GM12878 (cell line): ENCODE results near the gene NRK. TPM values are rescaled to one million over a fixed set of nuclear protein-coding genes. Genes with fewer than 3 reads are reported as not detected.

Source experiments
- ATAC-seq: fragments of 200-7000 bp; cut with Tn5 transposase; 3 replicates; pipeline ENCODE4 v1.9.1; 2020; ENCODE audit warnings: mild to moderate bottlenecking, moderate library complexity
- BruUV-seq: library from RNA; stranded (reverse); fragments of 400-500 nt; replicated peaks from 2 replicates; lab custom pipeline; 2021; lab: Mats Ljungman, UMichigan
- CTCF ChIA-PET: fragments of 300-600 bp; sonication (Branson Sonifier 250); formaldehyde crosslinking; extraction: SDS; loops from one replicate; lab custom pipeline; 2021; ENCODE audit warnings: inconsistent platforms; lab: Yijun Ruan, JAX
- POLR2A ChIA-PET: fragments of 350-600 bp; formaldehyde crosslinking; extraction: SDS; loops from one replicate; lab custom pipeline; 2021; ENCODE audit warnings: inconsistent platforms; lab: Charles Lee
- RAD21 ChIA-PET: fragments of 300-600 bp; sonication (Branson Sonifier 250); formaldehyde crosslinking; loops from one replicate; lab custom pipeline; 2023; ENCODE audit warnings: antibody characterized with exemption; ENCODE audit not compliant: unreplicated experiment; lab: Charles Lee
- SMC1A ChIA-PET: fragments of 300-600 bp; sonication (Branson Sonifier 250); formaldehyde crosslinking; loops from one replicate; lab custom pipeline; 2023; ENCODE audit not compliant: unreplicated experiment, uncharacterized antibody; lab: Charles Lee
- DNase-seq: peaks from one replicate; pipeline ENCODE4 v3.0.0-alpha.2; 2011; ENCODE audit warnings: low read depth, low spot score
- FAIRE-seq: peaks from 3 replicates; lab custom pipeline; 2011; peaks lifted over from hg19 to GRCh38; lab: Jason Lieb, UNC
- H2AFZ ChIP-seq: 2 replicates; pipeline ENCODE4 v1.6.0; 2011; ENCODE audit warnings: low read depth, low read length, control low read depth; ENCODE audit not compliant: control insufficient read depth
- H3K27ac ChIP-seq: 2 replicates; pipeline ENCODE4 v1.5.1; 2011; ENCODE audit warnings: control low read depth; ENCODE audit not compliant: control insufficient read depth, insufficient read depth
- H3K27me3 ChIP-seq, 2 experiments: replicated peaks in 1 of 2; 2 replicates each; pipeline versions ENCODE4 v1.6.0 to v1.6.1; 2011; ENCODE audit warnings: low read length in 1 of 2; ENCODE audit not compliant: control insufficient read depth in 2 of 2, insufficient read depth in 2 of 2
- H3K36me3 ChIP-seq, 2 experiments: 2 replicates each; pipeline ENCODE4 v1.5.1; 2011; ENCODE audit warnings: low read length in 1 of 2; ENCODE audit not compliant: control insufficient read depth in 2 of 2, insufficient read depth in 2 of 2
- H3K4me1 ChIP-seq: 2 replicates; pipeline ENCODE4 v1.6.1; 2011; ENCODE audit warnings: mild to moderate bottlenecking, low read length, moderate library complexity, mixed read lengths; ENCODE audit not compliant: control insufficient read depth, insufficient read depth
- H3K4me2 ChIP-seq: 2 replicates; pipeline ENCODE4 v1.6.0; 2011; ENCODE audit warnings: control low read depth; ENCODE audit not compliant: control insufficient read depth, insufficient read depth
- H3K4me3 ChIP-seq: fragments of 200-600 bp; sonication (generic); 2 replicates; pipeline ENCODE4 v1.5.1; 2016
- H3K79me2 ChIP-seq: 2 replicates; pipeline ENCODE4 v1.6.0; 2011; ENCODE audit warnings: low read length; ENCODE audit not compliant: control insufficient read depth, insufficient read depth
- H3K9ac ChIP-seq: 2 replicates; pipeline ENCODE4 v1.8.0; 2011; ENCODE audit warnings: low read length, control low read depth, mixed read lengths; ENCODE audit not compliant: control insufficient read depth, insufficient read depth
- H3K9me3 ChIP-seq: replicated peaks from 3 replicates; pipeline ENCODE4 v1.5.1; 2011; ENCODE audit warnings: mild to moderate bottlenecking, low read length; ENCODE audit not compliant: control insufficient read depth, insufficient read depth
- H4K20me1 ChIP-seq: 2 replicates; pipeline ENCODE4 v1.6.0; 2011; ENCODE audit not compliant: control insufficient read depth, insufficient read depth
- CREM ChIP-seq: IDR thresholded peaks from 2 replicates; pipeline ENCODE4 v1.6.1; 2014; ENCODE audit warnings: antibody characterized with exemption, low read depth
- HDAC2 ChIP-seq: fragments of 200-600 bp; sonication (generic); IDR thresholded peaks from 2 replicates; pipeline ENCODE4 v1.6.1; 2017
- NKRF ChIP-seq: fragments of 450-650 bp; conservative IDR thresholded peaks from 2 replicates; pipeline ENCODE4 v1.6.1; 2017; ENCODE audit warnings: mild to moderate bottlenecking, moderate library complexity
- SMARCA5 ChIP-seq: fragments of 450-650 bp; IDR thresholded peaks from 2 replicates; pipeline ENCODE4 v1.6.1; 2017; ENCODE audit warnings: mild to moderate bottlenecking
- TCF3 ChIP-seq: IDR thresholded peaks from 2 replicates; pipeline ENCODE4 v1.6.1; 2012; ENCODE audit warnings: low read depth, mild to moderate bottlenecking, low read length, borderline replicate concordance; ENCODE audit not compliant: insufficient read depth
- ZBTB4 ChIP-seq: fragments of 450-650 bp; formaldehyde crosslinking; IDR thresholded peaks from 2 replicates; pipeline ENCODE4 v1.4.0; 2022; ENCODE audit warnings: mild to moderate bottlenecking, moderate library complexity
- ZBTB40 ChIP-seq: fragments of 450-650 bp; IDR thresholded peaks from 2 replicates; pipeline ENCODE4 v1.6.1; 2016; ENCODE audit warnings: mild to moderate bottlenecking, moderate library complexity, borderline replicate concordance
- WGBS: methylation state at CpG from one replicate; pipeline ENCODE4 v1.1.6; 2016; ENCODE audit warnings: low lambda C conversion rate; ENCODE audit not compliant: insufficient replicate concordance, insufficient coverage; ENCODE audit errors: missing lambda C conversion rate; 5-methylcytosine and 5-hydroxymethylcytosine counted together
- in situ Hi-C: fragments of 300-500 bp; cut with MboI; formaldehyde crosslinking; loops from 9 replicates; pipeline ENCODE4 v1.14.3; 2018; ENCODE audit warnings: mixed read lengths
- intact Hi-C: fragments of 100-400 bp; cut with micrococcal nuclease; formaldehyde crosslinking; loops from one replicate; pipeline ENCODE4 v1.14.2; 2022; ENCODE audit not compliant: unreplicated experiment
- polyA plus RNA-seq, 11 experiments: library from polyadenylated mRNA; depleted of rRNA in 4 of 11; unstranded in 6 of 11; stranded (reverse) in 5 of 11; fragments of >200 nt; fragmentation: Nextera tagmentation in 4 of 11; fragmentation: Illumina TruSeq in 1 of 11; extraction: Ambion mirVana in 4 of 11; extraction: Trizol in 1 of 11; gene quantifications; 1 replicate in 1 of 11; 2 replicates in 10 of 11; pipeline versions ENCODE4 v1.2.1 to v1.2.3, GENCODE V29; 2011 to 2016; ENCODE audit warnings: inconsistent platforms in 2 of 11, missing spikeins in 2 of 11, low read depth in 1 of 11
- total RNA-seq, 4 experiments: library from RNA; depleted of rRNA in 3 of 4; stranded (reverse); fragments of >200 nt in 3 of 4; fragmentation: Illumina TruSeq in 1 of 4; extraction: Trizol in 1 of 4; gene quantifications; 2 replicates each; pipeline versions ENCODE4 v1.2.1 to v1.2.3, GENCODE V29; 2013 to 2021

NRK gene
- total and polyA plus RNA-seq, 10 of the 15 experiments (the other 5 are each of a cell fraction or from before 2014, with no cell fraction given): 0.15 TPM; not detected in 9

GRCh38 chrX:105969487-105969886, 147.1 kb downstream of the NRK start:
- ChIA-PET POLR2A (no interaction called here), RAD21 (no interaction called here), CTCF (no interaction called here), SMC1A (no interaction called here)
- Histone ChIP-seq H3K4me3 (no peak overlapping the region), H3K4me1 (no peaks in the 10 kb centered on the region), H2AFZ (no peak overlapping the region), H4K20me1 (no peaks in the 10 kb centered on the region), H3K79me2 (no peaks in the 10 kb centered on the region), H3K9me3 (no peaks in the 10 kb centered on the region), H3K27me3 (no peaks in the 10 kb centered on the region), H3K9ac (no peak overlapping the region), H3K4me2 (no peak overlapping the region), H3K36me3 (no peaks in the 10 kb centered on the region), H3K27ac (no peak overlapping the region)
- DNase-seq: no peak
- no peak for FAIRE-seq
- intact Hi-C loops: no loop called here
- 22% methylated on average over 5 of the region's 5 CpGs for WGBS
- in situ Hi-C loops: no loop called here
- BruUV-seq: no TSS peak
- ATAC-seq: no peak
- TF ChIP-seq CREM (no peak), SMARCA5 (no peak)

GRCh38 chrX:105972690-105973386, 150.5 kb downstream of the NRK start:
- no peaks in the 10 kb centered on the region for H3K4me1 ChIP-seq
- H3K9me3 ChIP-seq: no peaks in the 10 kb centered on the region
- no TSS peak for BruUV-seq
- H3K27me3 ChIP-seq: no peaks in the 10 kb centered on the region
- no peaks in the 10 kb centered on the region for H3K36me3 ChIP-seq
- H3K79me2 ChIP-seq: no peaks in the 10 kb centered on the region
- H3K4me3 ChIP-seq: no peak overlapping the region
- 0% methylated on average over 3 of the region's 3 CpGs for WGBS
- ChIA-PET SMC1A (no interaction called here), CTCF (interaction anchor here (1.1 kb wide), 1 partner anchor 11 kb away, joined by 3 read pairs; no protein-coding TSS in a partner anchor), RAD21 (no interaction called here), POLR2A (no interaction called here)
- intact Hi-C loops (no loop called here), in situ Hi-C loops (no loop called here)
- no peak overlapping the region for H2AFZ ChIP-seq
- H3K27ac ChIP-seq: no peak overlapping the region
- ATAC-seq (no peak), DNase-seq (no peak), FAIRE-seq (no peak)
- H3K9ac ChIP-seq: no peak overlapping the region
- no peaks in the 10 kb centered on the region for H4K20me1 ChIP-seq
- H3K4me2 ChIP-seq: no peak overlapping the region
- TF ChIP-seq ZBTB4 (CRISPR knock-in tag) (no peak), ZBTB40 (no peak), TCF3 (no peak), NKRF (no peak), HDAC2 (no peak)
